GM12873 (cell line): ENCODE measurements around the gene ABCC8.

ENCODE experiments used
- CTCF ChIP-seq: IDR thresholded peaks from 2 replicates; pipeline ENCODE4 v1.5.1; 2012; ENCODE audit warnings: low read depth, mild to moderate bottlenecking, moderate library complexity, low read length, control low read depth; ENCODE audit not compliant: insufficient read depth; ENCODE audit errors: missing control alignments

Gene ABCC8

GRCh38 chr11:17476317-17477083, at the start of gene ABCC8:
ABCC8 (minus strand) TSS chr11:17476845; CDS start chr11:17476776, 69 bp downstream.
- TF ChIP-seq CTCF = no peak

- TF ChIP-seq CTCF = no peak
These were observed 49.7 kb upstream of the ABCC8 start for GRCh38 chr11:17526326-17526725.

GRCh38 chr11:17525570-17525969, 48.9 kb upstream of the ABCC8 start:
- no peak for TF ChIP-seq CTCF

- no peak for TF ChIP-seq CTCF
These were observed 47.6 kb upstream of the ABCC8 start for GRCh38 chr11:17524221-17524620.

- no peak for TF ChIP-seq CTCF
These were observed 46.0 kb upstream of the ABCC8 start for GRCh38 chr11:17522655-17523054.

GRCh38 chr11:17521106-17521900, 44.7 kb upstream of the ABCC8 start:
- TF ChIP-seq CTCF = no peak
